Gastrocnemius medialis (tissue), 4 donors: ENCODE data around the gene CHST12.

Experiments
- CTCF ChIP-seq, 5 experiments: fragments of 450-650 bp in 3 of 5; fragments of 200-600 bp in 2 of 5; sonication (generic) in 2 of 5; IDR thresholded peaks in 4 of 5; conservative IDR thresholded peaks in 1 of 5; 1 replicate in 4 of 5; 2 replicates in 1 of 5; pipeline ENCODE4 v1.5.1; 2016 to 2019; ENCODE audit warnings: antibody characterized with exemption in 5 of 5, mild to moderate bottlenecking in 3 of 5, moderate library complexity in 3 of 5
- POLR2A ChIP-seq, 2 donors: fragments of 450-650 bp; IDR thresholded peaks; one replicate each; pipeline ENCODE4 v1.6.1; 2017; ENCODE audit warnings: antibody characterized with exemption in 2 of 2, mild to moderate bottlenecking in 2 of 2, moderate library complexity in 2 of 2

DNA sequence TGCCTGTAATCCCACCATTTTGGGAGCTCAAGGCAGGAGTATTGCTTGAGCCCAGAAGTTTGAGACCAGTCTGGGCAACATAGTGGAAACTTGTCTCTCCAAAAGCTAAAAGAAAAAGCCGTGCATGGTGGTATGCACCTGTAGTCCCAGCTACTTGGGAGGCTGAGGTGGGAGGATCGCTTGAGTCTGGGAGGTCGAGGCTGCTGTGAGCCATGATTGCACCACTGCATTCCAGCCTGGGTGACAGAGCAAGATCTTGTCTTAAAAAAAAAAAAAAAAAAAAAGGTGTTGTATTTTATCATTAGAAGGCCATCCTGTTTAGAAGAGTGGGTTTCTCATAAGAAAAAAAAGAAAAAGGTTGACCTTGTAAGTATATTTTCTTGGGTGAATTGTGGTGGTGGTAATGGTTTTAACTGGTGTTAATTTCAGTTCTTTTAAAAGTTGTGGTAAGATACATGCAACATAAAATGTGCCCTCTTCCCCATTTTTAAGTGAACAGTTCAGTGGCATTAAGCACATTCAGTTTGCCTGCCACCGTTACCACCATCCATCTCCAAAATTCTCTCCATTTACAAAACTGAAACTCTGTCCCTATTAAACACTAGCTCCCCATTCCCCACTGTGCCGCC lies 38.1 kb downstream of the CHST12 start:
- TF ChIP-seq CTCF (IDR thresholded peaks at IDR 0.05 in 4 of 5, conservative IDR thresholded peaks at IDR 0.05 in 1 of 5) (no peak), POLR2A (IDR thresholded peaks at IDR 0.05) (no peak)
